SK-N-SH (cell line): ENCODE measurements around the gene C20orf141. TPM values are rescaled to one million over a fixed set of nuclear protein-coding genes. Genes with fewer than 3 reads are reported as not detected.

Experiments
- CTCF ChIA-PET: fragments of 300-600, 350-600 bp; formaldehyde crosslinking; extraction: SDS; loops from one replicate; lab custom pipeline; 2021; lab: Yijun Ruan, JAX
- POLR2A ChIA-PET: fragments of 350-600 bp; sonication (Branson Sonifier 250); formaldehyde crosslinking; extraction: SDS; loops from one replicate; lab custom pipeline; 2020; ENCODE audit warnings: antibody characterized with exemption, inconsistent platforms; lab: Yijun Ruan, JAX
- DNase-seq: peaks from one replicate; pipeline ENCODE4 v3.0.0; 2012
- H2AFZ ChIP-seq: fragments of 200-600 bp; sonication (generic); 2 replicates; pipeline ENCODE4 v1.8.1; 2016; ENCODE audit warnings: antibody characterized with exemption, mild to moderate bottlenecking, low read depth
- H3F3A ChIP-seq: fragments of 200-600 bp; sonication (generic); replicated peaks from 2 replicates; pipeline ENCODE3; 2016; ENCODE audit warnings: antibody characterized with exemption, mild to moderate bottlenecking; ENCODE audit not compliant: insufficient read depth
- H3K27ac ChIP-seq, 2 experiments: fragments of 200-500 bp in 1 of 2; fragments of 200-600 bp in 1 of 2; sonication (Bioruptor generic) in 1 of 2; sonication (generic), shearing (Covaris generic) in 1 of 2; 2 replicates each; pipeline versions ENCODE4 v1.5.1 to v1.6.1; 2014 to 2016; ENCODE audit warnings: low read depth in 2 of 2, inconsistent platforms in 1 of 2, low read length in 1 of 2, mild to moderate bottlenecking in 1 of 2, mixed read lengths in 1 of 2
- H3K27me3 ChIP-seq: fragments of 200-600 bp; sonication (generic), shearing (Covaris generic); 2 replicates; pipeline ENCODE4 v1.6.1; 2016; ENCODE audit warnings: mixed run types; ENCODE audit not compliant: insufficient read depth
- H3K36me3 ChIP-seq, 2 experiments: fragments of 200-500 bp in 1 of 2; fragments of 200-600 bp in 1 of 2; sonication (Bioruptor generic) in 1 of 2; sonication (generic) in 1 of 2; replicated peaks in 1 of 2; 2 replicates each; pipeline versions ENCODE3 to v1.5.1; 2014 to 2016; ENCODE audit warnings: low read length in 1 of 2, mild to moderate bottlenecking in 1 of 2; ENCODE audit not compliant: insufficient read depth in 2 of 2, control insufficient read depth in 1 of 2
- H3K4me1 ChIP-seq, 2 experiments: fragments of 200-500 bp in 1 of 2; fragments of 200-600 bp in 1 of 2; sonication (Bioruptor generic) in 1 of 2; sonication (generic), shearing (Covaris generic) in 1 of 2; 2 replicates each; pipeline versions ENCODE4 v1.5.1 to v1.6.1; 2014 to 2016; ENCODE audit warnings: low read depth in 1 of 2, low read length in 1 of 2, mixed run types in 1 of 2; ENCODE audit not compliant: insufficient read depth in 2 of 2, control insufficient read depth in 1 of 2
- H3K4me2 ChIP-seq: fragments of 200-600 bp; sonication (generic), shearing (Covaris generic); 2 replicates; pipeline ENCODE4 v1.6.1; 2017; ENCODE audit warnings: mixed run types
- H3K4me3 ChIP-seq, 2 experiments: fragments of 200-500 bp in 1 of 2; fragments of 200-600 bp in 1 of 2; sonication (Bioruptor generic) in 1 of 2; sonication (generic), shearing (Covaris generic) in 1 of 2; 2 replicates each; pipeline versions ENCODE4 v1.5.1 to v1.8.1; 2014 to 2016; ENCODE audit warnings: low read depth in 2 of 2, inconsistent platforms in 1 of 2, low read length in 1 of 2, mild to moderate bottlenecking in 1 of 2, mixed read lengths in 1 of 2, moderate library complexity in 1 of 2
- H3K79me2 ChIP-seq: fragments of 200-600 bp; sonication (generic); 2 replicates; pipeline ENCODE4 v1.8.1; 2017; ENCODE audit warnings: mild to moderate bottlenecking; ENCODE audit not compliant: insufficient read depth
- H3K9ac ChIP-seq: fragments of 200-600 bp; sonication (generic); 2 replicates; pipeline ENCODE4 v1.6.1; 2017; ENCODE audit warnings: mixed run types
- H3K9me2 ChIP-seq: fragments of 200-600 bp; sonication (generic); 2 replicates; pipeline ENCODE4 v1.6.1; 2017; ENCODE audit warnings: mixed run types
- H3K9me3 ChIP-seq: fragments of 200-600 bp; sonication (generic); 2 replicates; pipeline ENCODE4 v1.6.1; 2017; ENCODE audit warnings: mixed run types, mild to moderate bottlenecking, moderate library complexity
- H4K20me1 ChIP-seq: fragments of 200-600 bp; sonication (generic); 2 replicates; pipeline ENCODE4 v1.6.1; 2017; ENCODE audit warnings: mild to moderate bottlenecking, mixed run types; ENCODE audit not compliant: insufficient read depth
- EP300 ChIP-seq, 2 experiments: IDR thresholded peaks; 2 replicates each; pipeline versions ENCODE4 v1.4.0 to v1.6.1; 2012; ENCODE audit warnings: borderline replicate concordance in 1 of 2, low read depth in 1 of 2, low read length in 1 of 2
- FOSL2 ChIP-seq: IDR thresholded peaks from 2 replicates; pipeline ENCODE4 v1.4.0; 2012; ENCODE audit warnings: low read depth, mild to moderate bottlenecking, moderate library complexity, borderline replicate concordance
- FOXM1 ChIP-seq: IDR thresholded peaks from 2 replicates; pipeline ENCODE4 v1.4.0; 2012; ENCODE audit warnings: low read depth, mild to moderate bottlenecking
- GABPA ChIP-seq: IDR thresholded peaks from 2 replicates; pipeline ENCODE4 v1.4.0; 2012; ENCODE audit warnings: low read depth, mild to moderate bottlenecking
- MEF2A ChIP-seq: IDR thresholded peaks from 2 replicates; pipeline ENCODE4 v1.4.0; 2012; ENCODE audit warnings: low read depth, borderline replicate concordance
- MXI1 ChIP-seq: IDR thresholded peaks from 2 replicates; pipeline ENCODE4 v1.6.1; 2012; ENCODE audit warnings: mild to moderate bottlenecking, low read depth, low read length, improper control_type of control experiment
- RAD21 ChIP-seq: IDR thresholded peaks from 2 replicates; pipeline ENCODE4 v1.6.1; 2012; ENCODE audit warnings: mild to moderate bottlenecking, low read length
- RCOR1 ChIP-seq: fragments of 150-350 bp; IDR thresholded peaks from 2 replicates; pipeline ENCODE4 v1.6.1; 2017; ENCODE audit warnings: antibody characterized with exemption, low read length
- SIN3A ChIP-seq: IDR thresholded peaks from 2 replicates; pipeline ENCODE4 v1.6.1; 2012; ENCODE audit warnings: low read depth, mild to moderate bottlenecking, low read length, moderate library complexity, borderline replicate concordance
- TCF12 ChIP-seq: IDR thresholded peaks from 2 replicates; pipeline ENCODE4 v1.4.0; 2012
- TEAD4 ChIP-seq: IDR thresholded peaks from 2 replicates; pipeline ENCODE4 v1.4.0; 2012; ENCODE audit warnings: mild to moderate bottlenecking, borderline replicate concordance; ENCODE audit not compliant: insufficient read depth
- USF2 ChIP-seq: fragments of 150-350 bp; IDR thresholded peaks from 2 replicates; pipeline ENCODE4 v1.6.1; 2017; ENCODE audit warnings: antibody characterized with exemption, low read length, low read depth, borderline replicate concordance
- YY1 ChIP-seq: IDR thresholded peaks from 2 replicates; pipeline ENCODE4 v1.4.0; 2012; ENCODE audit warnings: low read depth, mild to moderate bottlenecking
- WGBS: methylation state at CpG from one replicate; pipeline ENCODE4 v1.1.6; 2017; ENCODE audit warnings: low lambda C conversion rate; 5-methylcytosine and 5-hydroxymethylcytosine counted together
- polyA plus RNA-seq, 3 experiments: library from polyadenylated mRNA; depleted of rRNA; stranded (reverse); fragments of >200 nt; gene quantifications; 2 replicates each; pipeline ENCODE4 v1.2.3, GENCODE V29; 2012
- TF ChIP-seq, protein P1 (sequence below): IDR thresholded peaks from 2 replicates; pipeline ENCODE4 v1.4.0; 2012; ENCODE audit warnings: low read depth, borderline replicate concordance
- TF ChIP-seq, protein P2 (sequence below): IDR thresholded peaks from 2 replicates; pipeline ENCODE4 v1.4.0; 2012; ENCODE audit warnings: low read depth, borderline replicate concordance
- TF ChIP-seq, protein P3 (sequence below): IDR thresholded peaks from 2 replicates; pipeline ENCODE4; 2012

Gene C20orf141
- polyA plus RNA-seq, 1 of the 3 experiments (the other 2 are of a cell fraction), result 1.2 TPM

DNA sequence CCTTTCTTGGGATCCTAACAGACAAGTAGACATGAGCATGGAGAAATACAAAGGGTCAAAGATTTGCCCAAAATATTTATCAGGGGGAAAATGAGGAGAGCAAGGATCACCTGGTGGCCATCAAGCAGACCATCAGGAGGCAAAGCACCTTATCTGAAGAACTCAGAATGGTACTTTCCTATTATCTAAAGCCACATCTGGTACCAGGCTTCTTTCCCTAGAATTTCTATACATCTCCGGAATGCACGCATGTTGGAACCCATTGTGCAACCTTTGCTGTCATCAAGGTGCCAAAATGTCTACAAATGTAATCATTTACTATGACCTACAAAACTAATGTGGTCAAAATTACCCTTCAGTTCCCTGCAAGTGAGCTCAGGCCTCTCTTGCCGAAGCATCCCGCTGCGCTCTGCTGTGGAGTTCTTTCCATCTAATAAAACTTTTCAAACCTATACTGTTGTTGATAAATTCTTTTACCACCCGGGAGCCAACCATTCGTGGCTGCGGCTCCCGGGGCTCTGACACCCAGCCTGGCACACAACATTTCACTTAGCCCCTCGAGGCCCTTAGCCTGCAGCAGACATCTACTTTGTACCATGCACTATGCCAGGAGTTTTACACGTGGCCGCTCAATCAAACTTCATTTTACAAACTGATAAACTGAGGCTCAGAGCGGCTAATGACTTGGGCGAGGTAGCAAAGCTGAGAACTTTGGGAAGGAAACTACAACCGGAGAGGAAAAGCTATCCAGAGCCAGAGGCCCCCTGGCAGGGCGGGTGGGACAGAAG is 10.6 kb upstream of the C20orf141 start:
- no peaks in the 10 kb centered on the region for H4K20me1 ChIP-seq
- ChIA-PET POLR2A (no interaction called here), CTCF (interaction anchor here (0.5 kb wide), 1 partner anchor 1989 kb away, joined by 3 read pairs; no protein-coding TSS in a partner anchor)
- no peaks in the 10 kb centered on the region for H3K27me3 ChIP-seq
- no peak overlapping the region for H2AFZ ChIP-seq
- no peak overlapping the region for H3K4me3 ChIP-seq
- TF ChIP-seq EP300 (IDR thresholded peaks at IDR 0.05; ENCODE audit: borderline replicate concordance in 1 of 2, low read depth in 1 of 2, low read length in 1 of 2), result no peak
- TF ChIP-seq, protein P1, sequence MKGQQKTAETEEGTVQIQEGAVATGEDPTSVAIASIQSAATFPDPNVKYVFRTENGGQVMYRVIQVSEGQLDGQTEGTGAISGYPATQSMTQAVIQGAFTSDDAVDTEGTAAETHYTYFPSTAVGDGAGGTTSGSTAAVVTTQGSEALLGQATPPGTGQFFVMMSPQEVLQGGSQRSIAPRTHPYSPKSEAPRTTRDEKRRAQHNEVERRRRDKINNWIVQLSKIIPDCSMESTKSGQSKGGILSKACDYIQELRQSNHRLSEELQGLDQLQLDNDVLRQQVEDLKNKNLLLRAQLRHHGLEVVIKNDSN, result no peak
- TF ChIP-seq, protein P2, sequence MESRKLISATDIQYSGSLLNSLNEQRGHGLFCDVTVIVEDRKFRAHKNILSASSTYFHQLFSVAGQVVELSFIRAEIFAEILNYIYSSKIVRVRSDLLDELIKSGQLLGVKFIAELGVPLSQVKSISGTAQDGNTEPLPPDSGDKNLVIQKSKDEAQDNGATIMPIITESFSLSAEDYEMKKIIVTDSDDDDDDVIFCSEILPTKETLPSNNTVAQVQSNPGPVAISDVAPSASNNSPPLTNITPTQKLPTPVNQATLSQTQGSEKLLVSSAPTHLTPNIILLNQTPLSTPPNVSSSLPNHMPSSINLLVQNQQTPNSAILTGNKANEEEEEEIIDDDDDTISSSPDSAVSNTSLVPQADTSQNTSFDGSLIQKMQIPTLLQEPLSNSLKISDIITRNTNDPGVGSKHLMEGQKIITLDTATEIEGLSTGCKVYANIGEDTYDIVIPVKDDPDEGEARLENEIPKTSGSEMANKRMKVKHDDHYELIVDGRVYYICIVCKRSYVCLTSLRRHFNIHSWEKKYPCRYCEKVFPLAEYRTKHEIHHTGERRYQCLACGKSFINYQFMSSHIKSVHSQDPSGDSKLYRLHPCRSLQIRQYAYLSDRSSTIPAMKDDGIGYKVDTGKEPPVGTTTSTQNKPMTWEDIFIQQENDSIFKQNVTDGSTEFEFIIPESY, result no peak
- TF ChIP-seq MEF2A, result no peak
- no peak for TF ChIP-seq RCOR1
- TF ChIP-seq YY1, result no peak
- TF ChIP-seq USF2, result no peak
- TF ChIP-seq SIN3A, result no peak
- TF ChIP-seq MXI1, result no peak
- WGBS, result 70% methylated on average over 16 of the region's 16 CpGs
- no peak overlapping the region for H3K27ac ChIP-seq
- no peak overlapping the region for H3K4me2 ChIP-seq
- no peak for DNase-seq
- H3K4me1 ChIP-seq, result peaks cover 0 to 7% of the 10 kb centered on the region in 2 experiments; a peak in 1 of 4 replicates
- no peaks in the 10 kb centered on the region for H3K36me3 ChIP-seq
- no peaks in the 10 kb centered on the region for H3K9me3 ChIP-seq
- H3F3A ChIP-seq, result no peaks in the 10 kb centered on the region
- no peak overlapping the region for H3K9ac ChIP-seq
- no peaks in the 10 kb centered on the region for H3K79me2 ChIP-seq
- no peaks in the 10 kb centered on the region for H3K9me2 ChIP-seq

DNA sequence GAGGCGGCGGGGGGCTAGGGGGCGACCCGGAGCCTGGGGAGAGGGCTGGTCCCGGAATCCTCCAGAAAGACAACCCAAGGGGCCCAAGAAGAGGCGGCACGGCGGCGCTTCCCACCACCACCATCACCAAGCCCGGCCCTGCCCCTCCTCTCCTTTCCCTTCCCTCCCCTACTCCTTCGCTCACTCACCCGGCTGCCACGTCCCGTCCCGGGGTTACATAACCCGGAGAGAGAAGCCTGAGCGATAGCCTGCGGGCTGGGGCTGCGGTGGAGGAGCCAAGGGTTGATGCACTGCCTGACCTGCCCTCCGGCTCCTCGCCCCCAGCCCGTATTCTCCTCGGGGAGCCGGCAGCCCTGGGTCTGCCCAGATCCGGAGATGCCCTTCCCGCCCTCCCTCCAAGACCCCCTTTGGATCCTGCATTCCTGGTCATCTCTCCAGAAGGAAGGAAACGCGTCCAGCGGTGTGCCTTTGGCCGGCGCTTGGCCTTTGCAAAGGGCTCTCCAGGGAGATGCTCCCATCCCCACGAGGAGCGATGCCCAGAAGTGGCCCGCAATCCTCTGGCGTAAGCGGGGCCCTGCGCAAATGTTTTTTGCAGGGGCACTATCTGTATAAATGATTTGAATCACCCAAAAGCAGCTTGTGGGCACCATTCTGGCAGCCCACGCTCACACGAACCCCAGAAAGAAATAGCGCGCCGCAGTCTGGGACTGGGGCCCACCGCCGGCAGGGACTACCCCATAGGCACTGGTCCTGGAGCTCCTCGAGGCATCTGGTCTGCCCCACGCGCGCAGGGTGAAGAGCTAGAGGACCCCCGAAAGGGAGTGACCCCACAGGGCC is 9.7 kb upstream of the C20orf141 start:
- H3K9ac ChIP-seq, result no peak overlapping the region
- no peaks in the 10 kb centered on the region for H3K36me3 ChIP-seq
- H3K27me3 ChIP-seq, result no peaks in the 10 kb centered on the region
- DNase-seq, result peak; percentile 25
- no peak overlapping the region for H3K4me3 ChIP-seq
- H3K27ac ChIP-seq, result no peak overlapping the region
- 74% methylated on average over 39 of the region's 49 CpGs for WGBS
- H3K9me3 ChIP-seq, result no peaks in the 10 kb centered on the region
- no peaks in the 10 kb centered on the region for H3K9me2 ChIP-seq
- no peak overlapping the region for H3K4me2 ChIP-seq
- no peaks in the 10 kb centered on the region for H3F3A ChIP-seq
- POLR2A ChIA-PET, result no interaction called here
- peaks cover 0 to 6% of the 10 kb centered on the region in 2 experiments; a peak in 1 of 4 replicates for H3K4me1 ChIP-seq
- CTCF ChIA-PET, result no interaction called here
- H3K79me2 ChIP-seq, result no peaks in the 10 kb centered on the region
- H4K20me1 ChIP-seq, result no peaks in the 10 kb centered on the region
- no peak overlapping the region for H2AFZ ChIP-seq
- no peak for TF ChIP-seq YY1
- no peak for TF ChIP-seq RAD21
- TF ChIP-seq, protein P3, sequence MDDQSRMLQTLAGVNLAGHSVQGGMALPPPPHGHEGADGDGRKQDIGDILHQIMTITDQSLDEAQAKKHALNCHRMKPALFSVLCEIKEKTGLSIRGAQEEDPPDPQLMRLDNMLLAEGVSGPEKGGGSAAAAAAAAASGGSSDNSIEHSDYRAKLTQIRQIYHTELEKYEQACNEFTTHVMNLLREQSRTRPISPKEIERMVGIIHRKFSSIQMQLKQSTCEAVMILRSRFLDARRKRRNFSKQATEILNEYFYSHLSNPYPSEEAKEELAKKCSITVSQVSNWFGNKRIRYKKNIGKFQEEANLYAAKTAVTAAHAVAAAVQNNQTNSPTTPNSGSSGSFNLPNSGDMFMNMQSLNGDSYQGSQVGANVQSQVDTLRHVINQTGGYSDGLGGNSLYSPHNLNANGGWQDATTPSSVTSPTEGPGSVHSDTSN, result no peak
- TF ChIP-seq TCF12, result no peak
- TF ChIP-seq, protein P2, result no peak
- no peak for TF ChIP-seq FOSL2
- TF ChIP-seq TEAD4, result no peak
- TF ChIP-seq USF2, result no peak
- no peak for TF ChIP-seq GABPA
- no peak for TF ChIP-seq FOXM1
